Liver (tissue), 2 donors: Measurements from ENCODE around the gene RXYLT1.
"Not testable (repeated sequence)": the region's sequence is repeated elsewhere in the genome, so short reads cannot be mapped to it uniquely, and the experiment has no call there.

Experiments
- CTCF ChIP-seq: fragments of 150-350 bp; IDR thresholded peaks from 2 replicates; pipeline ENCODE4 v1.5.1; 2017; ENCODE audit warnings: improper control_type of control experiment, low read depth, low read length; ENCODE audit not compliant: missing input control
- YY1 ChIP-seq: IDR thresholded peaks from 2 replicates; pipeline ENCODE4 v1.6.1; 2016; ENCODE audit warnings: antibody characterized with exemption, mild to moderate bottlenecking
- donor health status: healthy.

GRCh38 chr12:63747136-63747535, 32.6 kb upstream of the RXYLT1 start:
- TF ChIP-seq CTCF, YY1: not testable (repeated sequence)
